HG03135 (cell line): Measurements from ENCODE around the gene SLC12A7.
"Not testable (repeated sequence)": the region's sequence is repeated elsewhere in the genome, so short reads cannot be mapped to it uniquely, and the experiment has no call there.

Experiments used
- ATAC-seq: cut with Tn5 transposase; IDR thresholded peaks from one replicate; pipeline ENCODE4 v1.9.1; 2021; ENCODE audit warnings: mild to moderate bottlenecking, moderate library complexity; ENCODE audit not compliant: unreplicated experiment

The SLC12A7 gene

DNA sequence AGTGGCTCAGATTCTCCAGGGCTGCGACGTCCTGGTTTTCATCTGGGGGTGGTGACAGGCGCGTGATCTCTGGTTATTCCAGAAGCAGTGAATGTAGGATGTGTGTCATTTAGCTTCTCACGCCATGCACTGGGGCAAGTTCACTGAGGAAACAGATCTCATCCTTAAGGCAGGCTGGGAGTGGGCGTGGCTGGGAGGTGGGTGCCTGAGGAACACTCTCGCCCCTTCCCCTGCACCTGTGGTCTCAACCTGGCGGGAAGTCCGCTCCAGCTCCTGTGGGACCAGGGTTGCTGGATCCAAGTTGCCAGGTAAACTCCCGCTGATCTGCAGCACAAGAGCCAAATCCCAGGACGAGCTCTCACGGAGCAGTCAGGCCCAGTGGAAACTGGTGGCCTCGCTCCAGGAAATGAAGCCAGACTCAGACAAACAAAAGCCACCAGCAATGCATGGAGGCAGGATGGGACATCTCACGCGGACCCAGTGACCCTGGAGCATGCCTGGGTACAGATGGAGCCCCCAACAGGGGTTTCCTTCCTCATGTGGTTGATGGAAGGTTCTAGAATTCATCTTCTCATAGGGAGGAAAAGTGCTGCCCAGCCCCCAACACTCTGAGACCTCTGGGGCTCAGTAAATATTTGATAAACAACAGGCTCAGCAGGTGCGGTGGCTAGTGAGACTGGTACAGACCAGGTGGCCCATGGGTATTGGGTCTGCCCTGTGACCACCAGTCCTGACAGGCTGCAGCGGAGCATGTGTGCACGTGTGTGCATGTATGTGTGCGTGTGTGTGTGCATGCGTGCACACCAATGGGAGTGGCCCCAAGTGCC is 16.3 kb upstream of the SLC12A7 start:
- ATAC-seq: no peak

GRCh38 chr5:1125695-1126094 is 13.8 kb upstream of the SLC12A7 start:
- not testable (repeated sequence) for ATAC-seq

DNA sequence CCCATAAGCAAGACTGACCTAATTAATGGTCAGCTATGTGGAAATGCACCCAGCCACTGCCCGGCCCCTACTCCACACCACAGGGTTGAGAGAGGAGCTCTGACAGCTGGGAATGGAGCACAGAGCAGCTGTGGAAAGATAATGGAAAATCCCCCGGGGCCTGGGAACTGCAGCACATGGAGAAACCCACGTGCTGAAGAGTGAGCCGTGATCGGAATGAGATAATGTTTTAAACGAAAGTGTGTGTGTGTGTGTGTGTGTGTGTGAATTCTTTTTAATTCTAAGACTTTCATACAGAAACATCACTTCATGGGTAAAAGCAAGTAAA is 13.1 kb upstream of the SLC12A7 start:
- ATAC-seq: no peak

DNA sequence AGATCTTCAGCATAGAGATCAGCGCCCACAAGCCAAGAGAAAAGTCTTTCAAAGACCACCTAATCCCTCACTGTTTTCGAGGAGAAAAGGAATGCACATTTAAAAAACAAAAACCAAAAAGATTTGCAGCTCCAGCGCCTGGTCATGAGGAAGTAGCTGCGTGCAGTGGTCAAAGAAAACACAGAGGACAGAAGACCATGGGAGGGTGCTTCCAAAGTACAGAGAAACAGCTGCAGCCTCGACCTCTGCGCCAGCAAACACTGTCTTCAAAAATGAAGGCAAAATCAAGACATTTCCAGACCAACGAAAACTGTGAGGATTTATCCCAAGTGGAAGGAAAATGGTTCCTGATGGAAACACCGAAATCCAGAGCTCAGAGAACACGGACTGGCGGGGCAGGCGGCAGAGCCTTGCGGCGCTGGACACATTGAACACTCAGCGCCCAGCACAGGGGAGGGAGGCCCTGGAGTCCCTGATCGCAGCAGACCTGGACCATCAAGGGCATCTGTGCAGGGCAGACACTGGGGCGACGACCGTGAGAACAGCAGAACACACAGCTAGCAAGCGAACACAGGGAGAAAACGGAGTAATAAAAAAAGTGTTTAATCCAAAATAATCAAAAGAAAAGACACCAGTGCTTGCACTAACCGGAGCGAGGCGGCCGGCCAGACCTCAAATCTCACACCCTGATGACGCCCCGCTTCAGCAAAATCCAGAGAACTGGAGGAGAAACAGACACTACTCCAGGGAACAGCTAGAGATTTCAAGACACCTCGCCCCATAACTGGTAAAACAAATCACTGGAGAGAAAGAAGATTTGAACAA is 12.6 kb upstream of the SLC12A7 start:
- no peak for ATAC-seq

DNA sequence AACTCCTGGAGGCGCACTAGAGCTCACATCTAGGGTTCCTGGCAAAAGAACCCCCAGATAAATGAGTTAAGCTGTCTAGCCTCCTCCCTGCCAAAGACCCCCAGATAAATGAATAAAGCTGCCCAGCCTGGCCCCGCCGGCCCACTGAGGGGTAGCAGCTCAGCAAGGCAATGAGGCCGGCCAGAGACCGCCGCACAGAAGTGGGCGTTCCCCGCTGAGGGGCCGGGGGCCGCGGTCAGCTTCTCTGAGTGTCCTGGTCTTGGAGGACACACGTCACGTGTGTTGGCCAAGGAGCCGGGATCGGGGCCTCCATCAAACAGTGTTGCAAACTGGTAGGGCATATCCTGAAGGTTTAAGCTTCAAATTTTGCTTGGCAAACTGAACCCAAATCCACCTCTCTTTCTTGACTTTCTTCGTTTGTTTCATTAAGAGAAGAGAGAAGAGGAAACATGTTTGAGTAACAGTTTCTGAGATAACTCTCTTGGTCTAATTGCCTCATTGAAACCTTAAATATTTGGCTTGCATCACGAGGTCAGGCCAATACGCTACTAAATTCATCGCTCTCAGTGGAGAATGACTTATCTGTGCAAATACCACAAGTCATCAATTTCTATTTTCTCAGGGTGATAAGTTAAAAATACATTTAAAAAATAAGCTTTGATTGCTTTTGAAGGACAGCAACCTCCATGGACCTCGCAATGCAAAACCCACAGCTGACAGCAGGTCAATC is 11.7 kb upstream of the SLC12A7 start:
- no peak for ATAC-seq

- no peak for ATAC-seq
Observed at GRCh38 chr5:1122511-1123294, 10.8 kb upstream of the SLC12A7 start.

GRCh38 chr5:1121891-1122290 is 10.0 kb upstream of the SLC12A7 start:
- no peak for ATAC-seq

DNA sequence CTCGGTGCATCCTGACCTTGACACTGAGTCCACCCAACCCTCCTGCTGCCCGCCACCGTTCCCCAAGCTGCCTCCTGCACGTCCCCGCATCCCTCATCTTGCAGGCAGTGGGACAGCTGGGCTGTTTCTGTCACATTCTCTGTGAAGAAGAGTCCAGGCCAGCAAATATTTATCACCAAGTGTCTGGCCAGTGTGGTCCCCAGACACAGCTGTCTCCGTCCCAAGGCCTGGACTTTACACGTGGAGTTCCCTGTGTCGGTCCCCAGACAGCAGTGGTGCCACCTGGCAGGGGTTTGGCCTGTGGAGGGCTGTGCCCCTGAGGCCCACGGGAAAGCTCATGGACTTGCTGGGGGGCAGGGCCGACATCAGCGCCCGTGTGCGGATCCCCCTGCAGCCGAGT is 9.2 kb upstream of the SLC12A7 start:
- no peak for ATAC-seq

- ATAC-seq: no peak
Observed at GRCh38 chr5:1120236-1120999, 8.6 kb upstream of the SLC12A7 start.

- no peak for ATAC-seq
Observed at GRCh38 chr5:1119312-1119831, 7.5 kb upstream of the SLC12A7 start.

- ATAC-seq: no peak
Observed at GRCh38 chr5:1118738-1119137, 6.9 kb upstream of the SLC12A7 start.

GRCh38 chr5:1118231-1118698 is 6.4 kb upstream of the SLC12A7 start:
- ATAC-seq: no peak

DNA sequence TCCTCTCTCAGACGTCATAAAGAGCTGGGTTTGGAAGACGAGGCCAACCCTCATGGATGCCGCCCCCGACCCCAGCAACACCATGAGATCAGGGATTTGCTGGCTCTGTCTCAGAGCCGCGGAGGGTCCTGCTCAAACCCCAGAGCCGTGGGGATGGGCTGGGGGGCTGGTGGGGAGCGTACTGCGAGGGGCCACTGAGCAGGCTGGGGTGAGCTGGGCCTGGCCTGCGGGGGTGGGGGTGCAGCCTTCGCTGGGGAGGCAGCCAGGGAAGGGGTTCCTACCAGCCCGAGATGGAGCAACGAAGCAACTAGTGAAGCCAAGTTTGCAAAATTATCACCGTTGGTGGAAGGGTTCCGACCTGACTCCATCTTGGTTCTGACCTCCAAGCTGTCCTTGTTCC is 5.1 kb upstream of the SLC12A7 start:
- ATAC-seq: no peak

GRCh38 chr5:1116109-1116740 is 4.4 kb upstream of the SLC12A7 start:
- no peak for ATAC-seq

DNA sequence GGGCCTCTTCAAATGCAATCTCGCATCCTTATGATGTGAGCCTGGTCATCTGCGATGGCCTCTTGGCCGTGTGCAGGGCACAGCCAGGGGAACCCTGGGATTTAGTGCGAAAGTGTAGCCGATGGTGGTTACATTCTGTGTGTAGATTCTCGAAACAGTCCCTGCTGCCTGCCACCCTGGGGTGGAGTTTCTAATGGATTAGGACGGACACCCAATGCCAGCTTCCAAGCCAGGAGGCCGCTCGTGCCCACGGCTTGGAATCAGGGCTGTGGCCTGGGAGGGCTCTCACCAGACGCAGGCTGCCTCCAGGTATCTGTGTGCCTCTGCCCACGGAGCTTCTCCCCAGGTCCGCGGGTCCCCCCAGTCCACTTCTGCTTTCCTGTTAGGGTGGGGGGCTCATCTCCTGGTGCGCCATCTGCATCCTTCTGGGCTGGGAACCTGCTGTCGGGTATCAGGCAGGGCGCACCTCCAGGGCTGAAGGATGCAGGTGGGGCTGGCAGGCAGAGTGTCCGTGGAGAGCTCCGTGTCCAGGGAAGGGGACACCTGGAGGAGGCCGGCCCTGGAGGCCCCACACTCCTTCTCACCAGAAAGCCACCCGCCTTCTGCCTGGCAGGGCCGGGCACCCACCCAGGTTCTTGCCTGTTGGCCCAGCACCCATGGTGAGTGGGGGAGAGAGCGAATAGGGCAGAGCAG is 3.4 kb upstream of the SLC12A7 start:
- ATAC-seq: no peak

DNA sequence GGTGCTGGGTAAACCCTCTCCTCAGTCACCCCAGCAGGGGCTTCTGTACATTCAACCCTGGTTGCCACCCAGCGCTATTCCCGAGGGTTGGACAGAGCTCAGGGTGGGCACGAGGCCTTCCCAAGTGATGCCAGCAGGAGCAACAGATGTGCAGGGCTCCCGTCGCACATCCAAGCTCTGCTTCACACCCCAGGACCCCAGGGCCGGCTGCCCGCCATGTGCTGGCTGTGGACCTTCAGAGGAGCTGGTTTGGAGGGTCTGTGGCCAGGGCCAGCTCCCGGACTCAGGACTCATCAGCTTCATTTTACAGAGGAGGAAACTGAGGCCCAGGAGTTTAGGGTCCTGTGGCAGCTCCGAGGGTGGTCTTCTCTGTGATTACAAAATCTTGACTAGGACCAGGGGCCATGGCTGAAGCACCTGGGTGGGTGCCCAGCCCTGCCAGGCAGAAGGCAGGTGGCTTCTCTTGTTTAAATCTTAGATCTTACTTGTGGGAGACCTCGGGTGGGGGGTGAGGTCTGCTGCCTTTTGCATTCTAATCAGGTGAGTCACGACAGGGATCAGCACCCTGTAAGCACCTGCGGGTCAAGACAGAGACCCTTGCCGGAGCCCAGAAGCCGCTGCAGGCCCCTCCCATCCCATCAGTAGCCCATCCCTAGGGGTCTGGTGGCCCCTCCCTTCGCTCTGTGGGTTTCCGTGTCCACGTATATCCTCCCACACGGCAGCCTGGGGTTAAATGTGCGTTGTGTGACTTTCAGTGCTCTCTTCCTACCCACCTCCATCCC is 2.1 kb upstream of the SLC12A7 start:
- no peak for ATAC-seq

- no peak for ATAC-seq
Observed at GRCh38 chr5:1113332-1113690, 1.4 kb upstream of the SLC12A7 start.
